HK-2 (cell line): ENCODE data around the gene SHF.

Experiments
- DNase-seq: peaks from one replicate; pipeline ENCODE4 v3.0.0-alpha.2; 2018; ENCODE audit not compliant: unreplicated experiment

The SHF gene

GRCh38 chr15:45169608-45170480 lies 17.9 kb downstream of the SHF start:
- DNase-seq = no peak

- DNase-seq = no peak
Measured at GRCh38 chr15:45168751-45169551, 18.8 kb downstream of the SHF start.

DNA sequence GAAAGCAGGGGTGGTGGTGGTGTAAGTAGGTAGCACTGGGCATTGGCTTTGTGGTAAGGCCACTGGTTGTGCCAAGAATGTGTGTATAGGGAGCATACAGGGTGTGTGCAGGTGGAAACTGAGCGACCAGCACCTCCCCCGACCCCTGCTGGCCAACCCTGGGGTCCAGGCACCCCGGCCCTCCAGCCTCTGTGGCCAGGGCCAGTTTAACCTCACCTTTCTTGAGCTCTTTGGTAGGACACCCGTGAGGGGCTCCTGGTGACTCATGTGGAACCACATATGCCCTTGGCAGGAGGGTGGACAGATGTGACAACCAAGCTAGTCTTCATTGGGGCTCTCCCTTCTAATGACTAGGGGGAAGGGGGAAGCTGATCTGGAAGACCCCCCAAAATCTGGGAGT lies 19.5 kb downstream of the SHF start:
- DNase-seq = no peak

GRCh38 chr15:45167631-45168205 lies 20.0 kb downstream of the SHF start:
- DNase-seq = no peak

GRCh38 chr15:45166834-45167630 lies 20.7 kb downstream of the SHF start:
- DNase-seq = peak; percentile 75

GRCh38 chr15:45165536-45165935 lies 22.2 kb downstream of the SHF start:
- DNase-seq = no peak

DNA sequence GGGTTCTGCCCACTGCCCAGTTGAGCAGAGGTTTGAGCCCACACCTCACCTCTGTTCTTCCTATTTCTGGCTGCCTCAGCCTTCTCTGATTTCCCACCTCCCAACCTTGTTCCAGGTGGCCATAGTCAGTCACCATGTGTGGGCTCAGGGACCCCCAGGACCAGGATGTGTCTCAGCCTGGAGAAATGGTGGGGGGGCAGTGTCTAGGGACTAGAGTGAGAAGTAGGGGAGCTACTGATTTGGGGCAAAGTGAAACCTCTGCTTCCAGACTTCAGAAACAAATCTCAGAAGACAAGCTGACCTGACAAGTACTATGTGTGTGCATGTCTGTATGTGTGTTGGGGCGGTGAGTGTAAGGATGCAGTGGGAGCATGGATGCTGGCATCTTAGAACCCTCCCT lies 22.9 kb downstream of the SHF start:
- DNase-seq = no peak

DNA sequence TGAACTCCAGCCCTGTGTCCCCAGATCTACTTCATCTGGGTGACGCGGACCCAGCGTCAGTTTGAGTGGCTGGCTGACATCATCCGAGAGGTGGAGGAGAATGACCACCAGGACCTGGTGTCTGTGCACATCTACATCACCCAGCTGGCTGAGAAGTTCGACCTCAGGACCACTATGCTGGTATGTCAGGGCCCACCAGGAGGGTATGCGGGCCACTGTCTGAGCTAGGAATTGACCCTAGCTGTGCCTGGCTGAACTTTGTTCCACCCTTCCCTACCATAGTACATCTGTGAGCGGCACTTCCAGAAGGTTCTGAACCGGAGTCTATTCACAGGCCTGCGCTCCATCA lies 24.3 kb downstream of the SHF start:
- no peak for DNase-seq

DNA sequence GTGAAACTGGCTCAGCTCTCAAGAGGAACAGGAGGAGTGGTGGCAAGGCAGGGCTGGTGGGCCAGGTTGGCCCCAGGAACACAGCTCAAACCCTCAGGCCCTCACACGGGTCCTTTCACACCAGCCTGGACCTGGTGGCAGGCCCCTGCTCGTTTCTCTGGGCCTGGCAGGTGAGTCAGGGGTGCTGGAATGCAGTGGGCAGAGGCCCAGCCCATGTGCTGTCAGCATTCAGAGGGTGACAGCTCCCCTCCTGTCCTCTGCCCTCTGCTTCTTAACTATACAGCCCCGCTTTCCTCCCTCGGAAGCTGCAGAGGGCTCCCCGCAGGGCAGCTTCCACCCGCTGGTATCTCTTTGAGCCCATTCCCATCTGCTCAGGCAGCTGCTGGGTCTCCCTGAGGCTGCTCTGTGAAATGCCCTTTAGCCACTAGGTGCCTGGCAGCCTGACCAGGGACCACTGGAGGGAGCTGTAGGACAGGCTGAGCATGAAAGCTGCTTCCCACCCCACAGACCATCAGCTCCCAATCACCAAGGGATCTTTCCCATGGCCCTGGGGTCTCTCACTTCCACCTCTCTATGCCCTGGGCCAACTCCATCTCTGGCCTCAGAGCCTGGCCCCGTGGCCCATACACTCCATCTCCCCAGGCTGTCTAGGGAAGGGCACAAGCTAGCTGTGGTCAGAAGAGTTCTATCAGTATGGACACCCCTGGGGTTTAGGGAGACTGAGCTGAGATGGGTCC lies 24.8 kb downstream of the SHF start:
- DNase-seq = peak; percentile 73

- no peak for DNase-seq
Measured at GRCh38 chr15:45161666-45162065, 26.1 kb downstream of the SHF start.

DNA sequence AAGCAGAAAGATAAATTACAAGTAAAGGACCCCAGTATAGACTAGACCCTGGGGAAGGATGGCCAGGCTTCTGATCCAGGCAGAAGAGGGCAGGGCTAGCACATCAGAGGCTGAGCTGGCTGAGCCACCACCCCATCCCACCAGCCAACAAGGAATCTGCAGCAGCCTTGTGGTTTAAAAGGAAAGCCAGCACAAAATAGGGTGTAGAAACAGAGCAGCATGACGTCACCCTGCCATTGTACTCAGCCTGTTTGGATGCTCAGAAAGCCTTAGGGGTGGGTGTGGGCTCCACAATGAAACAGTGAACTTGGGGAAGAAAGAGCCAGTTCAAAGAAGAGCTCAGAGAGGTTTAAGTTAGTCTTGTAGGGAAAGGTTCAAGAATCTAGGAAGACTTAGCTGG lies 29.8 kb downstream of the SHF start:
- no peak for DNase-seq

DNA sequence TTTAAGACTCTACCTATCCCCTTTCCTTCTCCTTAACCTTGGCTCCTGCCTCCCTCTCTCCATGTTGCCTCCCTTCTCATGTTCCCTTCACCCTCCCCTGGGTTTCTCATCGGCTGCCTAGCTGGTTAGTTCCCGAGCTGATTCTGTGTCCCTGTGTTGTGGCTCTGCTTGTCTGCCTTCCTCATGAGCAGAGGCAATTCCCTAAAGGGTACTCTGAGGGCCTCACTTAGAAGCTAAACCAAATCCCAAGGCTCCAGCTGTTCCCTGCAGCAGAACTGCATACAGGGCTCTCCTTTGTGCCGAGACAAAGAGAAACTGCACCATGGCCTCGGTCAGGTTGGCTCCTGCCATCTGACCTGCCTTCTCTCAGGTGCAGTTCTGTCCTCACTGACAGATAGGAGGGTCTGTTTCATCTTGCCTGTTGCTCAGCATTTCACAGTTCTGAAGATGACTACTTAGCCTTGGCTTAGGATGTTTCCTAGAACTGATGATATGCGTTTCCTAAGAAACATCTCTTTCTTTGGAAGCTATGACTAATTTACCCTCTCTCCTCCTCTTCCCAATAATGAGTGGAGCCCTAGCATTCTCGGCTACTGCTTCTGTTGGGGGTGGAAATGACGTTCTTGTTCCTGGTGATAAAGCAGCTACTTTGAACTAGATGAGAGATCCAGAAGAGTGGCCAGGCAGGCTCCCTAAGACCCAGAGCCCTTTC lies 30.9 kb downstream of the SHF start:
- no peak for DNase-seq

DNA sequence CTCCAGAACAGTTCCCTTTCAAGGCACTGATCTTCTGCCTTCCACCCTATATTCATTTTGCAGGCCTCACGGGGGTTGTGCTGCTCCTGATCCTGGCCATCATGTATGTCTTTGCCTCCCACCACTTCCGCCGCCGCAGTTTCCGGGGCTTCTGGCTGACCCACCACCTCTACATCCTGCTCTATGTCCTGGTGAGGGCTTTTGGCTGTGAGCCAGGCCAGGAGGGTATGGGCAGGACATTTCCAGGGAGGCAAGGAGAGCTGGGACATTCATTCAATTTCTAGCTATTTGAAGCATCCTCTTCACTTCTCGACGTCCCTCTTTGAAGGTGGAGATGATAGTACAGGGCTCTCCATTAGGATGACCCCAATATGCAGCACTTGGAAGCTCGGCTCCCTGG lies 32.0 kb downstream of the SHF start:
- DNase-seq = no peak

DNA sequence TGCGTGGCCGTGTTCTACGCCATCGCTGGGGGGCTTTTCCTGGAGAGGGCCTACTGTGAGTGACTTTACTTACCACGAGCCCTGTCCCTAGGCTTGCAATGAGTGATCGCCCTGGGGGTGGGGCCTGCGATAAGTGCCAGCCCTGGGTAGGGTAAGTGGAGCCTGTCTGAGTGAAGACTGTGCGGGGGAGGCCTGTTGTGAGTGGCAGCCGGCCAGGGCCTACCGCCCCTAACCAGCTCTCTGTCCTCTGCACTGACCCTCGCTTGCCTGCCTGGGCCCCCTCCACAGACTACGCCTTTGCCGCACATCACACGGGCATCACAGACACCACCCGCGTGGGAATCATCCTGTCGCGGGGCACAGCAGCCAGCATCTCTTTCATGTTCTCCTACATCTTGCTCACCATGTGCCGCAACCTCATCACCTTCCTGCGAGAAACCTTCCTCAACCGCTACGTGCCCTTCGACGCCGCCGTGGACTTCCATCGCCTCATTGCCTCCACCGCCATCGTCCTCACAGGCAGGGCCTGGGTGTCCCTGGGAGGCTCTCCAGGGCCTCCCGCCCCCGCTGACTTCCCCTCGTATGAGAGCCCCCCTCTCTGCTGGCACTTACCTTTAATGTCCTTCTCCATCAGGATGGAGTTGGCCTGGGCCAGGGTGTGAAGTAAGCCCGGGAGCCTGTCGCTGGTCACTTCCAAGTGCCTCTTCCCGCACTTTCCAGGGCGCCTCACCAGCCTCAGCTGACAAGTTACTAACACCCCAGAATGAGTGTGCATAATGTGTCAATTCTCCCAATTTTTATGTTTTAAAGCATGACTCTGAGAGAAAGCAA lies 35.6 kb downstream of the SHF start:
- no peak for DNase-seq

- DNase-seq = no peak
Measured at GRCh38 chr15:45150997-45151396, 36.8 kb downstream of the SHF start.

DNA sequence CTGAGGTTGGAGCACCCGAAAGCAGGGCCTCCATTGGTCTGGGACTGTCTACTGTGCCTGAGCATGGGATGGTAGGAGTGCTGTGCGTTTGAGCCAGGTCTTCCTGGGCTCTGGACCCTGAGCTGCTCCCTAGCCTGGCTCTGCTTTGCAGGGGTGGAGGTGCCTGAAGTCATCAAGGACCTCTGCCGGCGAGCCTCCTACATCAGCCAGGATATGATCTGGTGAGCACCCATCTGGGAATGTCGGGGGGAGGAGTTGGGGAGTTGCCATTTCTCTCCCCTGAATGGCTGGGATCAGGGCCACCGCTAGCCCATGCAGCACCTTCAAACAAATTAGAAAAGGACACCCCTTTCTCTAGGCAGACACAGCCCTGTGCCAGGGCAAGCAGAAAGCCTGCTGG lies 37.3 kb downstream of the SHF start:
- DNase-seq = no peak

DNA sequence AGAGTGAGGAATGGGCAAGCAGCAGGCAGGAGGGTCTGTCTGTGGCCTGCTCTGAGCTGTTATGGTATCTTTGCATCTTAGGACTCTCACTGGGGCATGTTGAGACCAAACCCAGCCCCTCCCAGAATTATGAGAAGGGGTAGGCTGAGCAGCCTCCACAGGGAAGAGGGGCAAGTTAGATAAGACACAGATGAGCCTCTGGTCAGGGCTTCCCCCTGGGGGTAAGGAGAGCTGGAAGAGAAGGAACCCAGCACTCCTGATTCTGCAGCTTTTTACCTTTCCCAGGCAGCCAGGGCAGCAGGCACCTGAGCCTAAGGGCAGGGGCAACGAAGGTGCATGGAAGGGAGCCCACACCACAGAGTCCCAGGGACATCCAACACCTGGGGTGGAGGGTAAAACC lies 38.7 kb downstream of the SHF start:
- no peak for DNase-seq

DNA sequence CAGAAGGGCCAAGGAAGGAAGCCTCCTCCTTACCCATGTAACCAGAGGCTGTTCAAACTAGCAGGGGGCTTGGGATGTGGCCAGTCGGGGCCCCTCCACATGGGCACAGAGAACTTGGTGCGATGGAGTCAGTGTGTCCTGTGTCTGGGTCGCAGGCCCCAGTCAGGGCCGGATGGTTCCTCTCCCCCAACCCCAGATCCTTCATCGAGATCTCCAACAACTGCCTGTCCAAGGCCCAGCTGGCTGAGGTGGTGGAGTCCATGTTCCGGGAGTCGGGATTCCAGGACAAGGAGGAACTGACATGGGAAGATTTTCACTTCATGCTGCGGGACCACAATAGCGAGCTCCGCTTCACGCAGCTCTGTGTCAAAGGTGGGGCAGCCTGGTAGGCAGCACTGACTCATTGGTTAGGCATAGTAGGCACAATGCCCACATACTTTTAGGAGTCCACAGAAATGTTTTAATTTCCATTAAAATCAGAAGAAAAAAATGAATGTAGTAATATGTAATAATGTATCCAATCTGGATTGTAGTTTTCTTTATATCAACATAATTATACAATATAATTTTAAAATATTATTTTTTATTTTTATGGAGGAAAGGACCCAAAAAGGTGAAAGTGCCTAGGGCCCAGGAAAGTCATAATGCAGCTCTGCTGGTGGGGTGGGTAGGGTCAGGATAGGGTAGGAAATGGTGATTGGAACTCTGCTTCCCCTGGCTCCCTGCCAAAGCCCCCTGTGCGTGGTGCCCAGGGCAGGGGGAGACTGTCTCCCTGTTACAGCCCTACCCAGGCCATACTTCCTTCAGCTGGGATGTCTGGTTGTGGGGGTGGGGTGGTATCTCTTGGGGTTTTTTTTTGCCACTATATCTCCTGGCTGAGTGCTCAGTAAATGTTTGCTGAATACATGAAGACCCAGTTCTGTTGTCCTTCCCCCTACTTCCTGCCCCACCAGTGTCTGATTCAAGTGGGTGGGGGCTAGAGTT lies 39.4 kb downstream of the SHF start:
- DNase-seq = no peak

GRCh38 chr15:45147606-45148005 lies 40.2 kb downstream of the SHF start:
- DNase-seq = no peak
